Measurements from ENCODE around the gene CCNG1. TPM values are rescaled to one million over a fixed set of nuclear protein-coding genes. Genes with fewer than 3 reads are reported as not detected.
"Not testable (repeated sequence)": the region's sequence is repeated elsewhere in the genome, so short reads cannot be mapped to it uniquely, and the experiment has no call there.

CCNG1 gene, protein sequence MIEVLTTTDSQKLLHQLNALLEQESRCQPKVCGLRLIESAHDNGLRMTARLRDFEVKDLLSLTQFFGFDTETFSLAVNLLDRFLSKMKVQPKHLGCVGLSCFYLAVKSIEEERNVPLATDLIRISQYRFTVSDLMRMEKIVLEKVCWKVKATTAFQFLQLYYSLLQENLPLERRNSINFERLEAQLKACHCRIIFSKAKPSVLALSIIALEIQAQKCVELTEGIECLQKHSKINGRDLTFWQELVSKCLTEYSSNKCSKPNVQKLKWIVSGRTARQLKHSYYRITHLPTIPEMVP
- total RNA-seq: 194 and 202 TPM in 2 replicates
- long read RNA-seq, transcript CCNG1-202 (8 exons, 2,366 nt): minor isoform, 288 of 908 reads
- long read RNA-seq, transcript CCNG1-201 (7 exons, 2,458 nt): major isoform, 547 of 908 reads
- long read RNA-seq, partial matches to known transcripts: 24 of 908 reads
- long read RNA-seq, other reads (novel, unspliced or antisense): 46 of 908 reads

DNA sequence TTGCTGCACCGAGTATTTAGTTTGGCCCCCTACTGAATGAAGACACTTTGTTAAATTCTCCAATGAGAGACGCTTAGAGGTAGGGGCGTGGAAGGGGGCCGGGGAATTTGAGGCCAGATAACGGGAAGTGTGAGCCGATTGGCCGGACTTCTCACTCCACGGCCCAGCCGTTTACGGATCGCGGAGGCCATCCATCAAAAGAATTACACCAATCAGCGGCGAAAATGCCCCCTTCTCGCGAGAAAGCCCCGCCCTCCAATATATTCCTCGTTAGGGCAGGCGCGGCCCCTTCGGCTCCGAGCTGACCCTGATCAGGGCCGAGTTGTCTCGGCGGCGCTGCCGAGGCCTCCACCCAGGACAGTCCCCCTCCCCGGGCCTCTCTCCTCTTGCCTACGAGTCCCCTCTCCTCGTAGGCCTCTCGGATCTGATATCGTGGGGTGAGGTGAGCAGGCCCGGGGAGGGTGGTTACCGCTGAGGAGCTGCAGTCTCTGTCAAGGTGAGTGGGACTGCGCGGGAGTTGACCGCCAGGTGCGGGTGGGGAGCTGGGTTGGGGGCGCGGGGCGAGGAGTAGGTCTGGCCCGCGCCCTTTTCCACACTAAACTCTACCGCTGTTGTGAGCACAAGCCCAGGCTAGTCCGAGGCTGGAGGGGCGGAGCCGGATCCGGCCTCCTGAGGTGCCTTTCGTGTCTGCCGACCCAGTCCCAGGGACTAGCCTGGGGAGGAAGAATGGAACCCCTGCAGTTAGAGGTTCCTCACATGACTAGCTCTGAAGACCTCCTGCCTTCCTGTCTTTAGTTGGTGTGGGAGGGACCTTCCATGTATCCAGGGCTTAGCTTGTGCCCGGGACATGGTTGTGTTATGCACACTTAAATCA, at the start of gene CCNG1:
Gene CCNG1 (plus strand): TSS at position 287 of the 874 bp plus-strand sequence. CDS start 1,662 bp downstream, outside the sequence.
- Mint-ChIP-seq H3K27ac (ENCODE audit: unreplicated experiment) (peak within 1 kb of the TSS; percentile 80), H3K4me1 (peaks cover 50% of the 10 kb centered on the region), H3K9me3 (no peaks in the 10 kb centered on the region), H3K4me3 (peak within 1 kb of the TSS; percentile 100), H3K27me3 (ENCODE audit: low read depth) (peaks cover 3% of the 10 kb centered on the region), H3K36me3 (ENCODE audit: low read depth) (peaks cover 6% of the 10 kb centered on the region)
- TF ChIP-seq, protein P1, sequence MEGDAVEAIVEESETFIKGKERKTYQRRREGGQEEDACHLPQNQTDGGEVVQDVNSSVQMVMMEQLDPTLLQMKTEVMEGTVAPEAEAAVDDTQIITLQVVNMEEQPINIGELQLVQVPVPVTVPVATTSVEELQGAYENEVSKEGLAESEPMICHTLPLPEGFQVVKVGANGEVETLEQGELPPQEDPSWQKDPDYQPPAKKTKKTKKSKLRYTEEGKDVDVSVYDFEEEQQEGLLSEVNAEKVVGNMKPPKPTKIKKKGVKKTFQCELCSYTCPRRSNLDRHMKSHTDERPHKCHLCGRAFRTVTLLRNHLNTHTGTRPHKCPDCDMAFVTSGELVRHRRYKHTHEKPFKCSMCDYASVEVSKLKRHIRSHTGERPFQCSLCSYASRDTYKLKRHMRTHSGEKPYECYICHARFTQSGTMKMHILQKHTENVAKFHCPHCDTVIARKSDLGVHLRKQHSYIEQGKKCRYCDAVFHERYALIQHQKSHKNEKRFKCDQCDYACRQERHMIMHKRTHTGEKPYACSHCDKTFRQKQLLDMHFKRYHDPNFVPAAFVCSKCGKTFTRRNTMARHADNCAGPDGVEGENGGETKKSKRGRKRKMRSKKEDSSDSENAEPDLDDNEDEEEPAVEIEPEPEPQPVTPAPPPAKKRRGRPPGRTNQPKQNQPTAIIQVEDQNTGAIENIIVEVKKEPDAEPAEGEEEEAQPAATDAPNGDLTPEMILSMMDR (conservative IDR thresholded peaks at IDR 0.05): peak; percentile 20
- peak; percentile 88 for DNase-seq (ENCODE audit: low read depth, low spot score)

DNA sequence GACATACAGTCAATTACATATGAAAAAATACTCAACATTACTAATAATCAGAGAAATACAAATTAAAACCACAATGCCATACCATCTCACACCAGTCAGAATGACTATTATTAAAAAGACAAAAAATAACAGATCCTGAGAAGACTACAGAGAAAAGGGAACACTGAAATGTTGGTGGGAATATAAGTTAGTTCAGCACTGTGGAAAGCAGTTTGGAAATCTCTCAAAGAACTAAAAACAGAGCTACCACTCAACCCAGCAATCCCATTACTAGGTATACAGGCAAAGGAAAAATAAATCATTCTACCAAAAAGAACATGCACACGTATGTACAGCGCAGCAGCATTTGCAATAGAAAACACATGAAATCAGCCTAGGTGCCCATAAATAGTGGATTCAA, 41.6 kb upstream of the CCNG1 start:
- Mint-ChIP-seq H3K27ac (ENCODE audit: unreplicated experiment) (no peak overlapping the region), H3K4me3 (no peak overlapping the region), H3K36me3 (ENCODE audit: low read depth) (no peaks in the 10 kb centered on the region), H3K4me1 (no peaks in the 10 kb centered on the region), H3K27me3 (ENCODE audit: low read depth) (no peaks in the 10 kb centered on the region), H3K9me3 (peaks cover 9% of the 10 kb centered on the region)
- DNase-seq (ENCODE audit: low read depth, low spot score): no peak
- TF ChIP-seq, protein P1 (conservative IDR thresholded peaks at IDR 0.05): no peak

DNA sequence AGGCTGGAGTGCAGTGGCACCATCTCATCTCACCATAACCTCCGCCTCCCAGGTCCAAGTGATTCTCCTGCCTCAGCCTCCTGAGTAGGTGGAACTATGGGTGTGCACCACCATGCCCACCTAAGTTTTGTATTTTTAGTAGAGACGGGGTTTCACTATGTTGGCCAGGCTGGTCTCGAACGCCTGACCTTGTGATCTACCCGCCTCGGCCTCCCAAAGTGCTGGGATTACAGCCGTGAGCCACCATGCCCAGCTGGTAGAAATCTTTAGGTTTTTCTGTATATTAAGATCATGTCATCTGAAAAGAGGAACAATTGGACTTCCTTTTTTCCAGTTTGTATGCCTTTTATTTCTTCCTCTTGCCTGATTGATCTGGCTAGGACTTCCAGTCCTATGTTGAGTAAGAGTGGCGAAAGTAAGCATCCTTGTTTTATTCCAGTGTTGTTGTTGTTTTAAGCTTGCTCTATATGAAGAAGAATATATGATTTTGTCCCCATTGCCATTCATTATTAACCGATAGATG, 40.5 kb upstream of the CCNG1 start:
- not testable (repeated sequence) for H3K27ac Mint-ChIP-seq (ENCODE audit: unreplicated experiment); H3K4me1 Mint-ChIP-seq; DNase-seq (ENCODE audit: low read depth, low spot score); H3K36me3 Mint-ChIP-seq (ENCODE audit: low read depth); H3K4me3 Mint-ChIP-seq; H3K9me3 Mint-ChIP-seq; H3K27me3 Mint-ChIP-seq (ENCODE audit: low read depth)

DNA sequence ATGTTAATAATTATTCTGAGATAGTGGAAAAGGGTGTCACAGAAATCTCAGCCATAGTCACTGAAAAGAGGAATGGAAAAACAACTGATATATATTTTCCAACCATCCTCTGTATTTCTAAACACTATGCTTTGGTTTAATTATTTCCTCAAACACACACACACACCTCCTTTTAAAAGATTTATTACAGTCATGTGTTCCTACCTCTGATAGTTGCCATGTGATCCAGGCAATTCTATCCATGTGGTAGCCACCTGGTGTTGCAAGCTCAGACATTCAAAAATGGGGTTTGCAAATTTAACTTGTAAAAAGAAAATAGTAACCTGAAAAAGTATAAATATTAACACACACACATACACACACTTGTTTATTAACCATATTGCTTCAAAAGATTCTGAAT, 40.0 kb upstream of the CCNG1 start:
- Mint-ChIP-seq H3K9me3 (peaks cover 2% of the 10 kb centered on the region), H3K4me1 (no peaks in the 10 kb centered on the region), H3K4me3 (no peak overlapping the region), H3K27me3 (ENCODE audit: low read depth) (no peaks in the 10 kb centered on the region), H3K27ac (ENCODE audit: unreplicated experiment) (no peak overlapping the region), H3K36me3 (ENCODE audit: low read depth) (no peaks in the 10 kb centered on the region)
- no peak for DNase-seq (ENCODE audit: low read depth, low spot score)
- TF ChIP-seq, protein P1 (conservative IDR thresholded peaks at IDR 0.05): no peak

DNA sequence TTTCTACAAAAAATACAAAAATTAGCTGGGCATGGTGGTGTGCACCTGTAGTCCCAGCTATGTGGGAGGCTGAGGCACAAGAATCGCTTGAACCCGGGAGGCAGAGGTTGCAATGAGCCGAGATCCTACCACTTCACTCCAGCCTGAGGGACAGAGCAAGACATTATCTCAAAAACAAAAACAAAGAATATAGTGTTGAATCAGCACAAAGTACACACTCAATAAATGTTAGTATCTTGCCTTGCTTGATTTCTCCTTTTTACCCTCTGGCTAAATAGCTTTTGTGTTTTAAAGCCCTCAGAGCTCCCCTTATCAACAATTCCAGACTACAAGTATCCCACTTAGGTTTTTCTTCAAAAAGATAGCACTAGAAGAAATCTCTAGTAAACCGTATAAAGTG, 37.5 kb upstream of the CCNG1 start:
- TF ChIP-seq, protein P1 (conservative IDR thresholded peaks at IDR 0.05): no peak
- Mint-ChIP-seq H3K4me3 (no peak overlapping the region), H3K27me3 (ENCODE audit: low read depth) (no peaks in the 10 kb centered on the region), H3K9me3 (no peaks in the 10 kb centered on the region), H3K27ac (ENCODE audit: unreplicated experiment) (no peak overlapping the region), H3K4me1 (no peaks in the 10 kb centered on the region), H3K36me3 (ENCODE audit: low read depth) (no peaks in the 10 kb centered on the region)
- no peak for DNase-seq (ENCODE audit: low read depth, low spot score)
